ENCODE data around the gene UVRAG. TPM values are rescaled to one million over a fixed set of nuclear protein-coding genes. Genes with fewer than 3 reads are reported as not detected.
A peak's percentile ranks its signal among the peaks of the same experiment; 100 is the strongest.
"Not testable (repeated sequence)": the region's sequence is repeated elsewhere in the genome, so short reads cannot be mapped to it uniquely, and the experiment has no call there.

Gene UVRAG
- total RNA-seq, 2 experiments from 2014 or later = 16.5 to 19.5 TPM

DNA sequence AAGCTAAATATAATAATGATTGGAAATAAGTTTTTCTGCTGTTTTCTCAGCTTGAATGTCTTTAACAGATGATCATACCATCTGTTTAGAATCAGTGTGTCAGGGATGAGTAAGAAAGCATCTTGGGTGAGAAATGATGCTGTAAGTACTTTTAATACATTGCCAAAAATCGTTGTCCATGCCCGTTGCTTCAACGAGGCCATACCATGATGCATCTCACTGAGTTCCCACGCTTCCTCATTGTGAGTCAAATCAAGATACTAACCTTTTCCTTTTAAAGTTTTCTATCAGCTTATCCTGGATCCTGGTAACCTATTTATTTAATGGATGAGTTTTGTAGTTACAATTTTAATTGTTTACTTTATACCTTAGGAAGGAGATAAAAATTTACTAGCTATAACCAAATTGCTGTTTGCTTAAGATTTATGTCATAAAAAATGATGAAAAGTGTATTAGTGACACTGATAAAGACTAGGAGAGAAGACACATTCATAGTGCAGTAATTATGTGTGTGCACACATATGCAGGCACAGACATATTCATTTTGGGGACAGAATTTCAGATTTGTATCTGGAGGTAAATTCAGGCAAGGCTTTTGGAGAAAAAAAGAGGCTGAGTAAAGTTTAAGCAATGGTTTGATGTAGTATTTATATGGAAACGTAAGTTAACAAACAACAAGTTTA is 154.8 kb downstream of the UVRAG start:
- Histone ChIP-seq H3K9me3 (ENCODE audit: control insufficient read depth in 1 of 2, insufficient read depth in 1 of 2, low read length in 2 of 2) (peaks cover 6 to 12% of the 10 kb centered on the region in 2 experiments), H3K27me3 (ENCODE audit: control insufficient read depth in 1 of 2, insufficient read depth in 2 of 2, low read length in 2 of 2) (no peaks in the 10 kb centered on the region), H3K4me1 (ENCODE audit: insufficient read depth, low read length) (no peaks in the 10 kb centered on the region), H3K27ac (ENCODE audit: low read depth in 1 of 2, low read length in 2 of 2) (no peak overlapping the region), H3K36me3 (ENCODE audit: insufficient read depth, low read length) (no peaks in the 10 kb centered on the region), H3K4me3 (ENCODE audit: low read length) (no peak overlapping the region)
- Mint-ChIP-seq H3K9me3 (peaks cover 9% of the 10 kb centered on the region), H3K27me3 (no peaks in the 10 kb centered on the region), H3K27ac (no peak overlapping the region), H3K36me3 (ENCODE audit: low read depth) (peaks cover 49% of the 10 kb centered on the region), H3K4me1 (ENCODE audit: low read depth) (peaks cover 22% of the 10 kb centered on the region), H3K4me3 (no peak overlapping the region)
- ChIA-PET POLR2A (no interaction called here), CTCF (no interaction called here)
- DNase-seq (no peak), ATAC-seq (ENCODE audit: poor library complexity) (no peak)
- intact Hi-C loops (cut with DNase I, micrococcal nuclease) = no loop called here
- TF ChIP-seq CTCF (IDR thresholded peaks at IDR 0.05) = no peak

DNA sequence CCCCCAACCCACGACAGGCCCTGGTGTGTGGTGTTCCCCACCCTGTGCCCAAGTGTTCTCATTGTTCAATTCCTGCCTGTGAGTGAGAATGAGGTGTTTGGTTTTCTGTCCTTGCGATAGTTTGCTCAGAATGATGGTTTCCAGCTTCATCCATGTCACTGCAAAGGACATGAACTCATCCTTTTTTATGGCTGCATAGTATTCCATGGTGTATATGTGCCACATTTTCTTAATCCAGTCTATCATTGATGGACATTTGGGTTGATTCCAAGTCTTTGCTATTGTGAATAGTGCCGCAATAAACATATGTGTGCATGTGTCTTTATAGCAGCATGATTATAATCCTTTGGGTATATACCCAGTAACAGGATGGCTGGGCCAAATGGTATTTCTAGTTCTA is 158.7 kb downstream of the UVRAG start:
- ATAC-seq (ENCODE audit: poor library complexity); H3K36me3 ChIP-seq (ENCODE audit: insufficient read depth, low read length); DNase-seq; H3K4me3 Mint-ChIP-seq; H3K4me3 ChIP-seq (ENCODE audit: low read length); H3K27ac ChIP-seq (ENCODE audit: low read depth in 1 of 2, low read length in 2 of 2); H3K27me3 Mint-ChIP-seq; CTCF ChIA-PET; H3K27me3 ChIP-seq (ENCODE audit: control insufficient read depth in 1 of 2, insufficient read depth in 2 of 2, low read length in 2 of 2); H3K9me3 Mint-ChIP-seq; H3K4me1 ChIP-seq (ENCODE audit: insufficient read depth, low read length); POLR2A ChIA-PET; H3K27ac Mint-ChIP-seq; intact Hi-C loops (cut with DNase I, micrococcal nuclease): not testable (repeated sequence)
- H3K4me1 Mint-ChIP-seq (ENCODE audit: low read depth) = peaks cover 30% of the 10 kb centered on the region
- peaks cover 6 to 12% of the 10 kb centered on the region in 2 experiments for H3K9me3 ChIP-seq (ENCODE audit: control insufficient read depth in 1 of 2, insufficient read depth in 1 of 2, low read length in 2 of 2)
- H3K36me3 Mint-ChIP-seq (ENCODE audit: low read depth) = peaks cover 53% of the 10 kb centered on the region

- H3K4me1 ChIP-seq (ENCODE audit: insufficient read depth, low read length); POLR2A ChIA-PET; H3K9me3 ChIP-seq (ENCODE audit: control insufficient read depth in 1 of 2, insufficient read depth in 1 of 2, low read length in 2 of 2); H3K36me3 ChIP-seq (ENCODE audit: insufficient read depth, low read length); H3K27ac ChIP-seq (ENCODE audit: low read depth in 1 of 2, low read length in 2 of 2); intact Hi-C loops (cut with DNase I, micrococcal nuclease); H3K27me3 ChIP-seq (ENCODE audit: control insufficient read depth in 1 of 2, insufficient read depth in 2 of 2, low read length in 2 of 2); CTCF ChIA-PET; H3K27ac Mint-ChIP-seq; H3K27me3 Mint-ChIP-seq; H3K9me3 Mint-ChIP-seq; H3K4me3 Mint-ChIP-seq; ATAC-seq (ENCODE audit: poor library complexity); DNase-seq; H3K4me3 ChIP-seq (ENCODE audit: low read length): not testable (repeated sequence)
- peaks cover 33% of the 10 kb centered on the region for H3K4me1 Mint-ChIP-seq (ENCODE audit: low read depth)
- peaks cover 39% of the 10 kb centered on the region for H3K36me3 Mint-ChIP-seq (ENCODE audit: low read depth)
Observed at GRCh38 chr11:75979075-75979474, 164.1 kb downstream of the UVRAG start.

DNA sequence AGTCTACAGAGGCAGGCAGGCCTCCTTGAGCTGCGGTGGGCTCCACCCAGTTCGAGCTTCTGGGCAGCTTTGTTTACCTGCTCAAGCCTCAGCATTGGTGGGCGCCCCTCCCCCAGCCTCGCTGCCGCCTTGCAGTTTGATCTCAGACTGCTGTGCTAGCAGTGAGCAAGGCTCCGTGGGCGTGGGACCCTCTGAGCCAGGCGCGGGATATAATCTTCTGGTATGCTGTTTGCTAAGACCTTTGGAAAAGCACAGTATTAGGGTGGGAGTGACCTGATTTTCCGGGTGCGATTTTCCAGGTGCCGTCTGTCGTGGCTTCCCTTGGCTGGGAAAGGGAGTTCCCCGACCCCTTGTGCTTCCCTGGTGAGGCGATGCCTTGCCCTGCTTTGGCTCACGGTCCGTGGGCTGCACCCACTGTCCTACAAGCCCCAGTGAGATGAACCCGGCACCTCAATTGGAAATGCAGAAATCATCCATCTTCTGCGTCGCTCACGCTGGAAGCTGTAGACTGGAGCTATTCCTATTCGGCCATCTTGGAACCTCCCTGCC is 164.5 kb downstream of the UVRAG start:
- H3K4me1 ChIP-seq (ENCODE audit: insufficient read depth, low read length); H3K4me3 ChIP-seq (ENCODE audit: low read length); H3K9me3 Mint-ChIP-seq; H3K27ac ChIP-seq (ENCODE audit: low read depth in 1 of 2, low read length in 2 of 2); H3K27me3 Mint-ChIP-seq; H3K27me3 ChIP-seq (ENCODE audit: control insufficient read depth in 1 of 2, insufficient read depth in 2 of 2, low read length in 2 of 2); ATAC-seq (ENCODE audit: poor library complexity); intact Hi-C loops (cut with DNase I, micrococcal nuclease); H3K27ac Mint-ChIP-seq; H3K4me3 Mint-ChIP-seq; H3K9me3 ChIP-seq (ENCODE audit: control insufficient read depth in 1 of 2, insufficient read depth in 1 of 2, low read length in 2 of 2); H3K36me3 ChIP-seq (ENCODE audit: insufficient read depth, low read length); CTCF ChIA-PET; POLR2A ChIA-PET: not testable (repeated sequence)
- DNase-seq = peak in 3 of 14 experiments; percentile 2 to 15 (median 7)
- peaks cover 33% of the 10 kb centered on the region for H3K4me1 Mint-ChIP-seq (ENCODE audit: low read depth)
- peaks cover 43% of the 10 kb centered on the region for H3K36me3 Mint-ChIP-seq (ENCODE audit: low read depth)

Data from CD4-positive, alpha-beta T cell (primary cell).